Measurements from ENCODE around the gene CDK6.

DNA sequence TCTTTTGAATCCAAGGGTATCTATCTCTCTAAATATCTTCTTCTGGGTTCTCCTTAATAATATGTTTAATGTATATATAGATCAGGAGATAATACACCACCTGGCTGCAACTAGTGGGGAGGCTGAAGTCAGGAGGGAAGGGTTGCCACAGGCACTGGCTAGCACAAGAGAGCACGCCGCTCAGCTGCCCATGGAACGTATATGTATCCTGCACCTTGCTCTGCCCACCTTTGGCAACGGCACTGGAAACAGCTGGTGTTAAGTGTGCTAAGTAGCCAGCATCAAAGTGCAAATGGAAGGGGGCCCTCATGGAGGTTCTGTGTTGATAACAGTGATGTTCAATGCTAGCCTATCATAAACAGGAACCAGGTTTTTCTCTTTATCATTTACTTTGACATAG is 196.4 kb downstream of the CDK6 start:
- TF ChIP-seq, protein P1, sequence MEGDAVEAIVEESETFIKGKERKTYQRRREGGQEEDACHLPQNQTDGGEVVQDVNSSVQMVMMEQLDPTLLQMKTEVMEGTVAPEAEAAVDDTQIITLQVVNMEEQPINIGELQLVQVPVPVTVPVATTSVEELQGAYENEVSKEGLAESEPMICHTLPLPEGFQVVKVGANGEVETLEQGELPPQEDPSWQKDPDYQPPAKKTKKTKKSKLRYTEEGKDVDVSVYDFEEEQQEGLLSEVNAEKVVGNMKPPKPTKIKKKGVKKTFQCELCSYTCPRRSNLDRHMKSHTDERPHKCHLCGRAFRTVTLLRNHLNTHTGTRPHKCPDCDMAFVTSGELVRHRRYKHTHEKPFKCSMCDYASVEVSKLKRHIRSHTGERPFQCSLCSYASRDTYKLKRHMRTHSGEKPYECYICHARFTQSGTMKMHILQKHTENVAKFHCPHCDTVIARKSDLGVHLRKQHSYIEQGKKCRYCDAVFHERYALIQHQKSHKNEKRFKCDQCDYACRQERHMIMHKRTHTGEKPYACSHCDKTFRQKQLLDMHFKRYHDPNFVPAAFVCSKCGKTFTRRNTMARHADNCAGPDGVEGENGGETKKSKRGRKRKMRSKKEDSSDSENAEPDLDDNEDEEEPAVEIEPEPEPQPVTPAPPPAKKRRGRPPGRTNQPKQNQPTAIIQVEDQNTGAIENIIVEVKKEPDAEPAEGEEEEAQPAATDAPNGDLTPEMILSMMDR (IDR thresholded peaks at IDR 0.05): no peak
- no peak for TF ChIP-seq POLR2A (IDR thresholded peaks at IDR 0.05)

Measured in lower leg skin (tissue), 3 donors.